Thymus (tissue), 11 donors: ENCODE measurements around the gene PIAS4. TPM values are rescaled to one million over a fixed set of nuclear protein-coding genes. Genes with fewer than 3 reads are reported as not detected.
A peak's percentile ranks its signal among the peaks of the same experiment; 100 is the strongest.

Experiments
- DNase-seq, 9 donors: peaks; one replicate each; pipeline ENCODE4 v3.0.0-alpha.2; 2013; ENCODE audit warnings: low spot score in 9 of 9, low read depth in 6 of 9, missing footprints in 1 of 9
- H3K27ac ChIP-seq, 2 donors: one replicate each; pipeline ENCODE4 v1.5.1; 2013; ENCODE audit warnings: control low read depth in 1 of 2, low read depth in 1 of 2, low read length in 1 of 2, mild to moderate bottlenecking in 1 of 2, moderate library complexity in 1 of 2
- H3K27me3 ChIP-seq, 2 donors: one replicate each; pipeline ENCODE4 v1.5.1; 2013; ENCODE audit warnings: low read length in 1 of 2; ENCODE audit not compliant: control insufficient read depth in 2 of 2, insufficient read depth in 1 of 2
- H3K36me3 ChIP-seq, 2 donors: one replicate each; pipeline ENCODE4 v1.5.1; 2013; ENCODE audit warnings: low read length in 1 of 2, mild to moderate bottlenecking in 1 of 2, moderate library complexity in 1 of 2; ENCODE audit not compliant: control insufficient read depth in 2 of 2, insufficient read depth in 2 of 2
- H3K4me1 ChIP-seq, 2 donors: one replicate each; pipeline ENCODE4 v1.5.1; 2013; ENCODE audit warnings: low read length in 2 of 2; ENCODE audit not compliant: control insufficient read depth in 2 of 2, insufficient read depth in 2 of 2
- H3K4me3 ChIP-seq, 2 donors: one replicate each; pipeline ENCODE4 v1.5.1; 2013; ENCODE audit warnings: low read length in 2 of 2, control low read depth in 1 of 2, mild to moderate bottlenecking in 1 of 2
- H3K9me3 ChIP-seq, 2 donors: one replicate each; pipeline ENCODE4 v1.5.1; 2013; ENCODE audit warnings: low read length in 1 of 2, mild to moderate bottlenecking in 1 of 2; ENCODE audit not compliant: control insufficient read depth in 2 of 2, insufficient read depth in 1 of 2
- WGBS: extraction: QIAGEN DNeasy Blood & Tissue Kit; methylation state at CpG from one replicate; pipeline ENCODE4 v1.1.7; 2013; 5-methylcytosine and 5-hydroxymethylcytosine counted together
- polyA plus RNA-seq: library from polyadenylated mRNA; stranded (reverse); fragments of 200-250 nt; gene quantifications from one replicate; pipeline ENCODE4 v1.2.3, GENCODE V29; 2013
- total RNA-seq: library from RNA; stranded (reverse); fragments of 120-200 nt; gene quantifications from one replicate; pipeline ENCODE4 v1.2.4, GENCODE V29; 2013
- donor health status: healthy.

Gene PIAS4
- total and polyA plus RNA-seq, 2 donors = 10.8 to 13.4 TPM

DNA sequence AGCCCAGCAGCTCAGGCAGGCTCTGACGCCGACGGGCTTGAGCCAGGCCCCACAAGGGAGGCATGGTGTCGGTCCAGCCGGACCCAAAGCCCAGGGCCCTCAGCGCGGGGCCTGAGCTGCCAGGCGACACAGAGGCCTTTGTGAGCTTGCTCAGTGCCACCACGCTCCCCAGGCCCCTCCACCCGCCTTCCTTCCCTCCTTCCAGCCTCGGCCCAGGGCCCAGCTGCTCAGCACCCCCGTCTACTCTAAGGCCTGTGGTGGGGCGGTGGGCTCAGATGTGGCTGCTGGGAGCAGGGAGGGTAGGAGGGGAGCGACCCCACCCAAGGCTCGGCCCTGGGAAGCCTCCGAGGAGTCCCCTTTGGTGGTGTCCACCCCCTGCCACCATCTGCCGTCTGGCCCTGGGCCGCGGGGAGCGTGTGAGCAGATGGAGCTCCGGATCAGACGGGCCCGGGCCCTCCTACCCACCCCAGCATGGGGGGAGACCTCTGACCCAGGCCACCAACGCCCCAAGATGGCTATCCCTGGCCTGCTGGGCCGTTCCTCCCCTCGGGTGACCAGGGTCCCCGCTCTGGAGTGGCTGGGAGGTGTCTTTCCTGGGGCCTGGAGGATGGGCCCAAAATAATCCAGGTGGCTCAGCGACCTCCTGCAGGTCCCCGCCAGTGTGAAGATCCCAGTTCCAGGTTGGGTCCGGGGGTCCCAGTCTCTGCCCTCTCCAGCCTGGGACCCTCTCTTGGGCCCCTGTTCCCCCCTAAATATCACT is 51.3 kb downstream of the PIAS4 start:
- WGBS = 91% methylated on average over 30 of the region's 30 CpGs
- H3K4me3 ChIP-seq = no peak overlapping the region
- peaks cover 4 to 32% of the 10 kb centered on the region in 2 donors for H3K4me1 ChIP-seq
- DNase-seq = no peak
- peaks cover 49 to 57% of the 10 kb centered on the region in 2 donors for H3K36me3 ChIP-seq
- H3K9me3 ChIP-seq = no peaks in the 10 kb centered on the region
- peak overlapping the region; percentile 65 to 83 for H3K27ac ChIP-seq
- no peaks in the 10 kb centered on the region for H3K27me3 ChIP-seq

DNA sequence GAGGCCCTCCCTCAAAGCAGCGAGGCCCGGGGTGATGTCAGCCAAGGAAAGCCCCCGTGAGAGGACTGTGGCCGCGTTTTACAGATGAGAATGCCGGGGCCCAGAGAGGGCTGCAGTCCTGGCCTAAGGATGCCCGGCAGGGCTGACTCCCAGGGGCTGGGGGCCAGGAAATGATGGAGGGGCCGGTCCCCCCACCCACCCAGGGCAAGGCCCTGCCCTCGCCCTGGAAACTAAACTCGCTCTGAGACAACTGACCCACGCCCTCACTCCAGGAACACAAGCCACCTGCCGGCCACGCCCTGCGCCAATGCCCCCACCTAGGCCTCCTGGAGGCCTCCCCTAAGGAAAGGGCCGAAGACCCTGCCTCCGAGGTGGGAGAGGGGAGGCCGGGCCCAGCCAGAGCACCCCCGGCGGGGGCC is 51.9 kb downstream of the PIAS4 start:
- Histone ChIP-seq H3K4me1 (peaks cover 10 to 38% of the 10 kb centered on the region in 2 donors), H3K27ac (peak overlapping the region; percentile 51 to 83), H3K27me3 (no peaks in the 10 kb centered on the region), H3K4me3 (peak overlapping the region in 1 of 2 donors; percentile 7), H3K9me3 (no peaks in the 10 kb centered on the region), H3K36me3 (peaks cover 48 to 51% of the 10 kb centered on the region in 2 donors)
- DNase-seq = no peak
- 91% methylated on average over 19 of the region's 19 CpGs for WGBS

DNA sequence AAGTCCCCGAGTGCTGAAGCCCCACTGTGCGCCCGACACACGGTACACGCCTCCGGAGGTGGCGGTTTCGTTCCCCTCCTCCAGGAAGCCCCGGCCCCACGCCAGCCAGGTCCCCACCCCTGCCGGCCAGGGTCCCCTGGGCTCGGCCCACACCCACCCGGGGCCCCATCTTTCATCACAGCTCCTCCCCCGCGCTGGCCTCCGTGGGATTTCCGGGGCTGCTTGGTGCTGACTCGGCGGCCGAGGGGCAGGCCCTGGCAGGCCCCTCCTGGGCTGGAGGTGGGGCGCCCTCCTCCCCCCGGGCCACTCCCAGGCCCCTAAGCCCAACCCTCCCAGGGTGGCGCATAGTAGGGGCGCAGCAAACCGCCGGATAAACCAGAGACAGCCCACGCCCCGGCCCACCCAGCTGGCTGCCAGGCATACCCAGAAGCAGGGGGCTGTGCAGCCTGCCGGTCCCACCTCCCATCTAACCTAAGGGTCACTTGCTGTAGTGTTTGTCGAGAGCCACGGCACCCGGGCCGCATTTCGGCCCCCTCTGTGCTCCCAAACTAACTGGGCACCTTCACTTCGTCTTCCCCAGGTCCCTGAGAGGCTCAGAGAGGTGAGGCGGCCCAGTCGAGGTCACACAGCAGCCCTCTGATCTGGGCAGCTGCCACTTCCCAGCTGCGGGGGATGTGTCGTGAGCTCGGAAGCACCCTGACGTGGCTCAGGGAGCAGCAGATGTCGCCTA is 52.5 kb downstream of the PIAS4 start:
- Histone ChIP-seq H3K4me1 (peaks cover 10 to 38% of the 10 kb centered on the region in 2 donors), H3K27me3 (no peaks in the 10 kb centered on the region), H3K4me3 (peak overlapping the region in 1 of 2 donors; percentile 7), H3K36me3 (peaks cover 42 to 45% of the 10 kb centered on the region in 2 donors), H3K27ac (peak overlapping the region; percentile 51 to 83), H3K9me3 (no peaks in the 10 kb centered on the region)
- DNase-seq = no peak
- 89% methylated on average over 42 of the region's 42 CpGs for WGBS

DNA sequence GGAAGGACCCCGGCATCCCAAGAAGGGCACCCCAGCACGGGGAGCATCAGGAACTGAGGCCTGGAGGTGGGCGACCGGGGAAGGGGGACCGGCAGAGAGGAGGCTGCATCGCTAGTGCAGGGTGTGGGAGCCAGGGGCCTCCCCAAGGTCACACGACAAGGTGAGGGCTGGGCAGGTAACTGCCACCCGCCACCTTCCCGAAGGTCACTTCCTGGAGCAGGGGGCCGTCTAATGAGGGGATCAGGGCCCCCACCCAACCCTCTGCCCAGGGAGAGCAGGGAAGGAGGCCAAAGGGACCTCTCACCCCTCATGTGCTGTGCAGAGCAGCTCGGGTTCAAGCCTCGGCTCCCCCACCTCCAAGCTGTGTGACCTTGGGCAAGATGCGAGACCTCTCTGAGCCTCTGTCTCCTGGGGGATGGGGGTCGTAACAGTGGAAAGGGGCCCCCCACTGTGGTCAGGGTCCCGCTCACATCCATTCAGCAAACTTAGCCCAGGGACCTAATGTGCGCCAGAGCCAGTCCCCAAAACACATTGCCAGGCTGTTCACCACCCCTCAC is 53.2 kb downstream of the PIAS4 start:
- Histone ChIP-seq H3K27me3 (no peaks in the 10 kb centered on the region), H3K4me3 (no peak overlapping the region), H3K36me3 (peaks cover 40 to 41% of the 10 kb centered on the region in 2 donors), H3K27ac (peak overlapping the region in 1 of 2 donors; percentile 6), H3K9me3 (no peaks in the 10 kb centered on the region), H3K4me1 (peaks cover 10 to 38% of the 10 kb centered on the region in 2 donors)
- no peak for DNase-seq
- 94% methylated on average over 16 of the region's 16 CpGs for WGBS

DNA sequence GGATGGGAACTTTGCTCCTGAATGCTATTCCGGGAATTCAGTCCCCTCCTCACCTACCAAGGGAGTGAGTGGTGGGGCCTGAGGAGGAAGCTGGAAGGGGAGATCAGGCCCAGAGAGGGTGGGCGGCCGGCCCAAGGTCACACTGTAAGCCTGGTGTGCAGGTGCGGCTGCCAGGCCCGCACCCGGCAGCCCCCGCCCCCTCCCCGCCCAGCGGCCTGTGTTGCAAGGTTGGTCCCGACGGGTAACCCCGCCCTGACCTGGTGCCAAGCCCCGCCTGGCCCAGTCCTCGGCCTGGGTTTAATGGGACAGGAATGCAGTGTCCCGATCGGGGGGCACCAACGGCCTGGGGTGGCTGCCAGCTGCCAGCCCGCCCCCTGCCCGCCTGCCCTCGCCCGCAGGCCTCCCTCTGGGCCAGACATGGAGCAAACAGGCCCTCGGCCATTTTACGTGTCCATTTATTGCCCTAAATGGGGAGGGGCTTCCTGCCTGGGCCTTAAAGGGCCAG is 53.7 kb downstream of the PIAS4 start:
- DNase-seq = no peak
- Histone ChIP-seq H3K36me3 (peaks cover 36% of the 10 kb centered on the region in 2 donors), H3K27ac (peak overlapping the region in 1 of 2 donors; percentile 64), H3K4me1 (peaks cover 10 to 38% of the 10 kb centered on the region in 2 donors), H3K27me3 (no peaks in the 10 kb centered on the region), H3K4me3 (no peak overlapping the region), H3K9me3 (no peaks in the 10 kb centered on the region)
- 87% methylated on average over 23 of the region's 23 CpGs for WGBS

DNA sequence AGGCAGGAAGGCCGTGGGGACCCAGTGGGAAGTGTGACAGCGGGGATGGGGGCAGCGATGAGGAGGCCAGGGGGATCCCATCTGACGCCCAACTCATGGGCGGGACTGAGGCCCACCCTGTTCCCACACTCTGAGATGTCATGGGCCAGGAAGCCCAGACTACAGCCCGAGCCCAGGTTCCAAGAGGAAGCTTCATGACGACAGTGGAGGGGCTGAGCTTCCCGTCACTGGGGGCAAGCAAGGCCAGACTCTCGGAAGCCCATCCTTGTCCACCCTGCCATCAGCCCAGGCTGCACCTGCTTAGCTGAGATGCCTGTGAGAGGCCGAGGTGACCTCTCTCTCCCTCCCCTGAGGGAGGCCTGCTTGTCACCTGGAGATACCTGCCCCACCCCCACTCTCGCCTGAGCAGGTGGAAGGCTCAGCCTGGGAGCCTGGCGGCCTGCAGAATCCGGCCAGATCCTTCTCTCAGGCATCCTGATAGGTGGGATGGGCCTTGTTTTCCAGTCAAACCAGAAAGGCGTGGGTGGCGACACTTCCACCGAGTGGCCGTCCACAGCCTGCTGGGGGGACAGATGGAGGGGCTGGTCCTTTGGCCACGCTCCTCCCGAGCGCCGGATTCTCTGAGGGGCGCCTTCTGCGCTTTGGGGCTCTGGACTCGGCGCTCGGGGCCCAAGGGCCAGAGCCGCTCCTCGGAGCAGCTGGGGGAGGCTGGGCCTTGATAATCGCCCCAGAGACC is 54.3 kb downstream of the PIAS4 start:
- peaks cover 35 to 36% of the 10 kb centered on the region in 2 donors for H3K36me3 ChIP-seq
- H3K27me3 ChIP-seq = no peaks in the 10 kb centered on the region
- no peaks in the 10 kb centered on the region for H3K9me3 ChIP-seq
- DNase-seq = no peak
- H3K4me3 ChIP-seq = no peak overlapping the region
- H3K4me1 ChIP-seq = peaks cover 10 to 38% of the 10 kb centered on the region in 2 donors
- peak overlapping the region in 1 of 2 donors; percentile 64 for H3K27ac ChIP-seq
- 93% methylated on average over 29 of the region's 29 CpGs for WGBS

DNA sequence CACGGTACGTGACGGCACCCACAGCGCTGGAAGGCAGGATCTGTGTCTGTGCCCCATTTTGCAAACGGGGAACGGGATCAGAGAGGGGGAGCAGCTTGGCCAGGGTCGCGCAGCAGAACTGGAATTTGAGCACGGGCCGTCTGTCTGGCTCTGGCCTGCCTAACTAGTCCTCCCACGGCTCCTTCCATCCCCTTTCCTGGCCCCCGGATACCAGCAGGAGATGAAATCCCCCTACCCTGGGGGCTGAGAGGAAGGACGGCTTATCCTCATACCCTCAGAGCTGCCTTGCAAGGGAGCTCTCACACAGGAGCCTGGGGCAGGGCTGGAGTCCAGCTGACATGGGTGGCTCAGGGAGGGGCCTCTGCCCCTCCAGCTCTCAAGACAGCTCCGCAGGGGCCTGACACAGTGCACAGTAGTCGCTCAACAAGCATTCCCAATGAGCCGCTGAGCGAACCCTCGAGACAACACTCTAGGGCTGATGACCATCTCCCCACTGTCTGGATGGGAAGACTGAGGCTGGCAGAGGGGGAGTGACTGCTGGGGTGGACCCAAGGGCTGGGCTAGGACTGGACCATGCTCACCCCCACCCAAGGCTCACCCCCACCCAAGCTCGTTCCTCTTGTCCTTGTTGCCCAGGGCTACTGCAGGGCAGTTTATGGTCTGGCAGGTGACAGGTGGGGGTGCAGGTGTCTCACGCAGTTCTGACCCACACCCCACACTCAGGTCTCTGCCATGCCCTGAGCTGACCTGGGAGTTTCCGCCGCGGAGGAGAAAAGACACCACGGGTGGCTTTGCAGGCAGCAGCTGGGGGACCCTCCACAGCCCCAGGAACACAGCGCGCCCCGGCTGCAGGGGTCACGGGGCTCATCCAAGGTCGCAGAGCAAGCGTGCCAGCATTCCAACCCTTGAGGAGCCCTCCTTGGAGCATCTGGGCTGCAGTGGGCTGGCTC is 55.2 kb downstream of the PIAS4 start:
- Histone ChIP-seq H3K27ac (no peak overlapping the region), H3K4me3 (no peak overlapping the region), H3K36me3 (peaks cover 28 to 36% of the 10 kb centered on the region in 2 donors), H3K27me3 (peaks cover 0 to 3% of the 10 kb centered on the region in 2 donors), H3K9me3 (no peaks in the 10 kb centered on the region), H3K4me1 (peaks cover 10 to 39% of the 10 kb centered on the region in 2 donors)
- WGBS = 96% methylated on average over 30 of the region's 30 CpGs
- DNase-seq = no peak
